GM12878 (cell line): ENCODE data around the gene ZMYND19.

Source experiments
- ESRRA ChIP-seq: IDR thresholded peaks from 2 replicates; pipeline ENCODE4 v1.6.1; 2012; ENCODE audit warnings: mild to moderate bottlenecking, low read length, improper control_type of control experiment
- FOXM1 ChIP-seq: IDR thresholded peaks from 2 replicates; pipeline ENCODE4 v1.6.1; 2012; ENCODE audit warnings: low read depth, mild to moderate bottlenecking, inconsistent platforms, low read length, moderate library complexity
- GABPA ChIP-seq: IDR thresholded peaks from 2 replicates; pipeline ENCODE4 v1.6.1; 2014; ENCODE audit warnings: antibody characterized with exemption, low read depth, mild to moderate bottlenecking, inconsistent platforms

- TF ChIP-seq GABPA, result no peak
- TF ChIP-seq ESRRA, result no peak
- no peak for TF ChIP-seq FOXM1
Measured at GRCh38 chr9:137598943-137599342, 8.6 kb upstream of the ZMYND19 start.
